Kidney (tissue), 14 donors: ENCODE results near the gene ZBTB7C. TPM values are rescaled to one million over a fixed set of nuclear protein-coding genes. Genes with fewer than 3 reads are reported as not detected.
A peak's percentile ranks its signal among the peaks of the same experiment; 100 is the strongest.

Experiments
- DNase-seq, 5 donors: peaks; one replicate each; pipeline ENCODE4 v3.0.0-alpha.2; 2013 to 2020
- FAIRE-seq: peaks from 2 replicates; lab custom pipeline; 2012; peaks lifted over from hg19 to GRCh38; lab: Jason Lieb, UNC
- H3K27ac ChIP-seq, 2 donors: one replicate each; pipeline ENCODE4 v1.7.0; 2013; ENCODE audit warnings: low read depth in 2 of 2, low read length in 2 of 2, inconsistent platforms in 1 of 2
- H3K27me3 ChIP-seq: one replicate; pipeline ENCODE4 v1.7.1; 2013; ENCODE audit warnings: low read length, inconsistent platforms; ENCODE audit not compliant: control insufficient read depth, insufficient read depth
- H3K36me3 ChIP-seq, 3 donors: one replicate each; pipeline versions ENCODE4 v1.7.0 to v1.7.1; 2013; ENCODE audit warnings: low read length in 3 of 3, control low read depth in 1 of 3, inconsistent platforms in 1 of 3; ENCODE audit not compliant: insufficient read depth in 3 of 3, control insufficient read depth in 2 of 3
- H3K4me1 ChIP-seq, 3 donors: one replicate each; pipeline versions ENCODE4 v1.7.0 to v1.7.1; 2013; ENCODE audit warnings: low read length in 3 of 3, inconsistent platforms in 1 of 3, low read depth in 1 of 3; ENCODE audit not compliant: control insufficient read depth in 2 of 3, insufficient read depth in 2 of 3
- H3K4me3 ChIP-seq, 3 donors: one replicate each; pipeline versions ENCODE4 v1.7.0 to v1.8.1; 2013; ENCODE audit warnings: low read length in 3 of 3, control low read depth in 1 of 3, inconsistent platforms in 1 of 3
- H3K9ac ChIP-seq, 3 donors: one replicate each; pipeline versions ENCODE4 v1.7.0 to v1.7.1; 2013; ENCODE audit warnings: low read length in 3 of 3, control low read depth in 1 of 3, inconsistent platforms in 1 of 3
- H3K9me3 ChIP-seq, 3 donors: one replicate each; pipeline versions ENCODE4 v1.7.0 to v1.7.1; 2013; ENCODE audit warnings: low read length in 3 of 3, control low read depth in 1 of 3, inconsistent platforms in 1 of 3; ENCODE audit not compliant: control insufficient read depth in 2 of 3, insufficient read depth in 1 of 3
- CTCF ChIP-seq: IDR thresholded peaks from 3 replicates; pipeline ENCODE4 v1.5.1; 2012; ENCODE audit warnings: mild to moderate bottlenecking, moderate library complexity, borderline replicate concordance; ENCODE audit not compliant: insufficient read depth; ENCODE audit errors: extremely low read depth
- intact Hi-C: fragments of 100-400 bp; cut with DNase I; formaldehyde crosslinking; loops from one replicate; pipeline ENCODE4 v1.11.1; 2022
- polyA plus RNA-seq: library from polyadenylated mRNA; stranded (reverse); fragments of 350-450 nt; fragmentation: Illumina TruSeq; extraction: RNeasy Lipid Tissue Mini Kit (QIAGEN cat#74804); gene quantifications from one replicate; pipeline ENCODE4 v1.2.3, GENCODE V29; 2014; ENCODE audit warnings: low read depth, low replicate concordance; ENCODE audit not compliant: insufficient read depth
- total RNA-seq: library from RNA; stranded (reverse); fragmentation: NEBNext Ultra II Directional; extraction: Animal tissue kit (Norgen Biotek cat#: 25700); gene quantifications from one replicate; pipeline ENCODE4 v1.2.1, GENCODE V29; 2021
- donor health status: control.
- donor health status: control.
- donor health status: control.
- donor health status: control.
- donor health status: control.
- donor health status: DM: yes; HTN: yes; CAD: no.
- donor health status: Normal renal cell carcinoma (clear cell type).

ZBTB7C gene
- total and polyA plus RNA-seq, 2 donors from 2014 or later, result 1.8 to 13.8 TPM

- intact Hi-C loops, result no loop called here
- H3K27me3 ChIP-seq, result no peaks in the 10 kb centered on the region
- H3K9ac ChIP-seq, result no peak overlapping the region
- H3K9me3 ChIP-seq, result no peaks in the 10 kb centered on the region
- H3K36me3 ChIP-seq, result no peaks in the 10 kb centered on the region
- DNase-seq (no peak), FAIRE-seq (no peak)
- no peak overlapping the region for H3K27ac ChIP-seq
- TF ChIP-seq CTCF, result no peak
- H3K4me3 ChIP-seq, result no peak overlapping the region
- peaks cover 0 to 3% (median 0%) of the 10 kb centered on the region in 3 donors for H3K4me1 ChIP-seq
These were observed 73.4 kb downstream of the ZBTB7C start for GRCh38 chr18:48335829-48336228.

- FAIRE-seq, result no peak
- intact Hi-C loops, result no loop called here
- H3K4me1 ChIP-seq, result peaks cover 0 to 3% (median 0%) of the 10 kb centered on the region in 3 donors
These were observed 74.3 kb downstream of the ZBTB7C start for GRCh38 chr18:48334845-48335244.

GRCh38 chr18:48333563-48333962, 75.6 kb downstream of the ZBTB7C start:
- Histone ChIP-seq H3K9ac (no peak overlapping the region), H3K36me3 (no peaks in the 10 kb centered on the region), H3K4me3 (no peak overlapping the region), H3K27me3 (no peaks in the 10 kb centered on the region), H3K9me3 (no peaks in the 10 kb centered on the region), H3K27ac (no peak overlapping the region), H3K4me1 (peaks cover 0 to 3% (median 0%) of the 10 kb centered on the region in 3 donors)
- no peak for TF ChIP-seq CTCF
- peak in 1 of 5 donors; percentile 43 for DNase-seq
- no peak for FAIRE-seq
- intact Hi-C loops, result no loop called here

More at GRCh38 chr18:48334845-48335244, 74.3 kb downstream of the ZBTB7C start:
- DNase-seq, result no peak
- Histone ChIP-seq H3K4me3 (no peak overlapping the region), H3K27ac (no peak overlapping the region), H3K27me3 (no peaks in the 10 kb centered on the region), H3K36me3 (no peaks in the 10 kb centered on the region), H3K9me3 (no peaks in the 10 kb centered on the region), H3K9ac (no peak overlapping the region)
- no peak for TF ChIP-seq CTCF
